Astrocyte (in vitro differentiated cells and primary cell): Measurements from ENCODE around the gene COX8A.

Source experiments
- EZH2 ChIP-seq: IDR thresholded peaks from 2 replicates; pipeline ENCODE4 v1.6.1; 2012; ENCODE audit warnings: mild to moderate bottlenecking, low read length, inconsistent platforms; ENCODE audit not compliant: insufficient read depth
- TF ChIP-seq, protein P1 (sequence below): IDR thresholded peaks from 2 replicates; pipeline ENCODE4 v1.5.1; 2011; ENCODE audit warnings: low read depth, mild to moderate bottlenecking, inconsistent platforms, low read length, moderate library complexity; ENCODE audit not compliant: insufficient read depth

DNA sequence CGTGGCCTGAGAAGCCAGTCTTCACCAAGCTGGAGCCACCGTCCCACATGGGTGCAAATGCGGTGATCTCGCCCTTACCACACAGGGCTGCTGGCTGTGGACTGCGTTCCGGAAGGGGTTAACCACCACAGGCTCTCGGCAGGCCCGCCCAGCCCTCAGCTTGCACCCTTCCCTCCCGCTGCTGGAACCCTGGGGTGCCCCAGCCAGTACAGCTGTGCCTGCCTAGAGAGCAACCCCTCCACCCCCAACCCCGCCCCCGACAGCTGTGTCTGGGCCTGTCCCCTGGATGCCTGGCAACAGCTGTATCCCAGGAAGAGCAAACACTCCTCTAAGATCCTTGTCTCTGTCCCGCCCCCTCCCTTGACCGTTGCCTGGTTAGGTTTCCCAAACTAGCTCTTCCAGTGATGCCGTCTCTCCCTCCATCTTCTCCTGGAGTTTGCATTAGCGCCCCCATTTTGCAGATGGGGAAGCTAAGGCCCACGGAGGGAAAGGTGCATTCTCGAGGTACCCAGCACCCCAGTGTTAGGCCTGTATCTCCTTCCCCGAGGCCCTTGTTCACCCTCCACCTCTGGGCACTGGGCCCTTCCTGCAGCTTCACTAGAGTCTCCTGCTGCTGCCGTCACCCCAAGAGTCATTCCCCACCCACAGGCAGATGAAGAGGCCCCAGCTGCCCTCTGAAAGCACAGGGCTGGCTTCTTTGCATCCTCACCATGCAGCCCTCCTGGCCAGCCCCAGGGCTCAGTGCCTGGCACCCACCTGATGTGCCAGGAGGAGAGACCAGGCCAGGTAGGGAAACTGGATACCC, 12.6 kb upstream of the COX8A start:
- TF ChIP-seq, protein P1, sequence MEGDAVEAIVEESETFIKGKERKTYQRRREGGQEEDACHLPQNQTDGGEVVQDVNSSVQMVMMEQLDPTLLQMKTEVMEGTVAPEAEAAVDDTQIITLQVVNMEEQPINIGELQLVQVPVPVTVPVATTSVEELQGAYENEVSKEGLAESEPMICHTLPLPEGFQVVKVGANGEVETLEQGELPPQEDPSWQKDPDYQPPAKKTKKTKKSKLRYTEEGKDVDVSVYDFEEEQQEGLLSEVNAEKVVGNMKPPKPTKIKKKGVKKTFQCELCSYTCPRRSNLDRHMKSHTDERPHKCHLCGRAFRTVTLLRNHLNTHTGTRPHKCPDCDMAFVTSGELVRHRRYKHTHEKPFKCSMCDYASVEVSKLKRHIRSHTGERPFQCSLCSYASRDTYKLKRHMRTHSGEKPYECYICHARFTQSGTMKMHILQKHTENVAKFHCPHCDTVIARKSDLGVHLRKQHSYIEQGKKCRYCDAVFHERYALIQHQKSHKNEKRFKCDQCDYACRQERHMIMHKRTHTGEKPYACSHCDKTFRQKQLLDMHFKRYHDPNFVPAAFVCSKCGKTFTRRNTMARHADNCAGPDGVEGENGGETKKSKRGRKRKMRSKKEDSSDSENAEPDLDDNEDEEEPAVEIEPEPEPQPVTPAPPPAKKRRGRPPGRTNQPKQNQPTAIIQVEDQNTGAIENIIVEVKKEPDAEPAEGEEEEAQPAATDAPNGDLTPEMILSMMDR: no peak
- TF ChIP-seq EZH2: no peak
